NOMO-1 treated with DMSO at 0.1 percent for 48 hours (cell line): Measurements from ENCODE around the gene MMGT1.
A peak's percentile ranks its signal among the peaks of the same experiment; 100 is the strongest.

Experiments
- DNase-seq: peaks from one replicate; lab custom pipeline; 2025; ENCODE audit not compliant: unreplicated experiment; lab: John Stamatoyannopoulos, UW

MMGT1 gene

DNA sequence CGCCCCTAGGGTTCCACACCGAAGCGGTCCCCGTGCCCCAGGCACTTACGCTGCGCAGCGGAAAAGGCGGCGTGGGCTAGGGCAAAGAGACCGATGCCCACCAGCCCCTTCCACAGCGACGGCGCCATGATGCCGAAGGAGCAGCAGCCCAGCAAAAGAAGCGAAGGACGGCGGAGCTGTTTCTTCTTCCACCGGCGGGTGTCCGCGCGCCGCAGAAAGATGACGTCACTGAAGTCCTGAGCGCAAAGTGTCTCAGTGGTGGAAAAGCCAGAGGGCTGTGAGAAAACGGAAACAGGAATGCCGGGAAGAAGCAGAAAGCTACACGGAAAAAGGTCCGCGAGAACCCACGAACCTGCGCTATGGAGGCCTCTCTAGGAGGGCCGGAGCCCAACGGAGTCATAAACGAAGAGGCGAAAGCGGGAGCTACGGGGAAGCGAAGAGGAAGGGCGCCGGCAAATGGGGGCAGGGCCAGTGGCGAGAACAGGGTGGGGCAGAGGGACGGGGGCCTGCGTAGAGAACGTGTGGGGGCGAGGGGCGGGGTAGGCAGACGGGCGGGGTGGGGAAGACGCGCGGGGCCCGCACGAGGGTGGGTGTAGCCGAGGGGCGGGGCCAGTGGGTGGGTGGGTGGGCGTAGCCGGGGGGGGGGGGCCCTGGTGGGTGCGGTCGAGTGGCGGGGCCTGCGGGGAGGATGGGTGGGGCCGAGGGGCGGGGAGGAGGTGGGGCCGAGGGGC lies at the start of gene MMGT1:
MMGT1 (minus strand) TSS at position 441 of the 731 bp plus-strand sequence; CDS start at position 128, 313 bp downstream.
- DNase-seq: peak; percentile 71

- no peak for DNase-seq
Observed at GRCh38 chrX:136021903-136022302, 48.1 kb upstream of the MMGT1 start.

- DNase-seq: no peak
Observed at GRCh38 chrX:136021160-136021559, 47.4 kb upstream of the MMGT1 start.

DNA sequence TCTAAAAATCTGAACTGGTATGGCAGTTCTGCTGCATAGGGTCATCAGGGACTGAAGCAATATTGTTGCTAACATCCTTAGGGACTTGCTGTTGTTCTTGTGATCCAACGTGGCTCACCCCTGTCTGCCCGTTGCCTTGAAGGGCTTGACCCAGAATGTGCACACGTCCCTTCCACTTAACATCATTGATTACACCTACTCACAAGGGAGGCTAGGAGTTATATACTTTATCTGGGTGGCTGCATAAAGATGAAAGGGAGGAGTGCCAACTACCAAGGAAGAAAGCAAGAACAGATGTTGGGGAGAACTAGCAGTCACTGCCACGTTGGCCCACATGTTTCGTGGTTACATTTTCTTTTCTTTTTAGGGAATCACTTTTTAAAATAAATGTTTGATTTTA lies 45.4 kb upstream of the MMGT1 start:
- DNase-seq: no peak

DNA sequence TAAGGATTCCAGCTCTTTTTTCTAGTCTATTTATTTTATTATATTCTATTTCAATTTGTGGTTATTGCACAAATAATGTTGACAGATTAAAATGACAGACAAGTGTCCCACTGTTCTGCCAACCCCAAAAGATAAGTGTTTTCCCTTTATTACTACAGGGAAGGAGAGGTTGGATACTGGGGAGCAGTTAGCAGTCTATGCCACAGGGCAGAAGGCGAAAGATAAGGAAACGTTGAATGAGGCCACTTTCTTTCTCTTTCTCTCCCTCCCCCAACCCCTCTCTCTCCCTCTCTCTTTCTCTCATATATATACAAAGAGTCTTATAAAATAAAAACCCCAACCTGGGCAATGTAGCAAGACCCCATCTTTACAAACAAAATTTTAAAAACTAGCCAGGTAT lies 43.1 kb upstream of the MMGT1 start:
- DNase-seq: no peak

DNA sequence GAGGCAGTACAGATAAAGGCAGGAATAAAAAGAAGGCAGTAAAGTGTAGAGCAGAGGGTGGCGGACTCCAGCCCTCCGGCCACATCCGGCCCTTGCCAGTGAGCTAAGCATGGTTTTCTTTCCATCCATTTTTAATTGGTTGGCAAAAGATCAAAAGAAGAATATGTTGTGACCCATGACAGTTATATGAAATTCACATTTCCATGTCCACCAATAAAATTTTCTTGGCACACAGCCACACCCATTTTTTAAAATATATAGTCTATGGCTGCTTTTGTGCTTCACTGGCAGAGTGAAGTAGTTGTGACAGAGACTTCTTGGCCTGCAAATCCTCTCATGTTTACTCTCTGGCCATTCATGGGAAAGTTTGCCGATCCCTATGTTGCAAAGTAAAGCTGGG lies 41.2 kb upstream of the MMGT1 start:
- DNase-seq: no peak

- DNase-seq: no peak
Observed at GRCh38 chrX:135988245-135988644, 14.5 kb upstream of the MMGT1 start.

DNA sequence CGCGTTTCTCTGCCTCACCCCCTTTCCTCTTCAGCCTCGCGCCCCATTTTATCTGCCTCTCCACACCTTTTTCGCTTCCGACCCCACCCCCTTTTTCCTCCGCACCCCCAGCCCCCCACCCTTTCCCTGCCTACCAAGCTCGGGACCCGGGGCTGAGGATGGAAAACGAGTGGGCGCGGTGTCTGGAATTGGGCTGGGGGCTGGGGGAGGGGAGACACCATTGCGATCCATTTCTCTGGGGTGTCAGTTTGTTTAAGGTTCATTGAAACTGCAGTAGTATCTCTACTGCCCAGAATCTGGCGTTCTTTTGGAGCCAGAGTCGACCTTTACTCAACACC lies 12.2 kb upstream of the MMGT1 start:
- DNase-seq: no peak

GRCh38 chrX:135985157-135985972 lies 11.6 kb upstream of the MMGT1 start, which contains the start of gene SLC9A6:
TSS of gene SLC9A6 (plus strand) at chrX:135985435. CDS start at chrX:135985659, 224 bp downstream.
- peak; percentile 42 for DNase-seq

DNA sequence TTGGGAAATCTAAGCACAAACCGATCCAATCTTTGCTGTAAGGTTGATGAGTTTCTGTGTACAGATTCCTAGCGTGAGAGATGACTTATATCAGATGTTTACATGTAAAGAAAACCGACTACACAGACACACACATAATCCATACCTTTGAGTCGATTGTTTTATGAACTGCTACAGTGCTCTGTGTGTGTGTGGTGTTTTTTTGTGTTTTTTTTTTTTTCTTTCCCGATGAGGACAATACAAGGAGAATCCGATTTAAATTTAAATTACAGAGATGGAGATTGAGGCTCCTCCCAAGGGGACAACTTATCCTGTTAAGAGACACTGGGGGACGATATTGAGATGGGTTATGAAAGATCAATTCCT lies 11.0 kb upstream of the MMGT1 start:
- DNase-seq: no peak

DNA sequence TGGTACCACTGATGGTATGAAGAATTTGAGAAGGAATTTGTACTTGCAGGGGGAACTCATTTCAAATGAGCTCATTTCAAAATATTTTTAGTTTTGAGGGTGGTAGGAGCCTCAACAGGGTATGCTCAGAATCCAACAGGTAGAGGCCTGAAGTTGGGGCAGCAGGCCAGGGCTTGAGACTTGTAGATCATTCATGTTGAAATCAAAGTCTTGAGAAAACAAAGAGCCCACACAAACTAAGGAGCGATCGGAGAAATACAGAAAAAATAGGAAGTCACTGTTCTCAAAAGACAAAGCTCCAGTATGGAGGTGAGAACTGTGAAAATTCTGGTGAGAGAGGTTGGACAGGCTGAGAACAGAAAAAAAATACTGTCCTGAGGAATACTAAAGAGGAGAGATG lies 10.5 kb upstream of the MMGT1 start:
- no peak for DNase-seq

- DNase-seq: no peak
Observed at GRCh38 chrX:135982860-135983259, 9.1 kb upstream of the MMGT1 start.

DNA sequence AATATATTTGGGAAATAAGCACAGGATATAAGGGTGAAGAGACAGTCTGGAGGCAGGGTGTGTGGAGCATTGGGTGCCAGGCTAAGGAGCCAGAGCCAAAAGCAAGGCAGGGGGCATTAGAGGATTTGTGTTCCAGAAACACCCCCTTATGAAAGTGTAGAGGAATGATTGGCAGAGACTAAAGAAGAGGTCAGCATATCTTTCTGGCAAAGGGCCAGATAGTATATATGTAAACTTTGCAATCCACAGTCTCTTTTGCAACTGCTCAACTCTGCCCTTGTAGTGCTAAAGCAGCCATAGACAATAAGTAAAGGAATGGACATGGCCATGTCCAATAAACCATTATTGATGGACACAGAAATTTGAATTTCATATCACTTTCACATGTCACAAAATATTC lies 7.9 kb upstream of the MMGT1 start:
- no peak for DNase-seq

GRCh38 chrX:135981010-135981409 lies 7.2 kb upstream of the MMGT1 start:
- no peak for DNase-seq

DNA sequence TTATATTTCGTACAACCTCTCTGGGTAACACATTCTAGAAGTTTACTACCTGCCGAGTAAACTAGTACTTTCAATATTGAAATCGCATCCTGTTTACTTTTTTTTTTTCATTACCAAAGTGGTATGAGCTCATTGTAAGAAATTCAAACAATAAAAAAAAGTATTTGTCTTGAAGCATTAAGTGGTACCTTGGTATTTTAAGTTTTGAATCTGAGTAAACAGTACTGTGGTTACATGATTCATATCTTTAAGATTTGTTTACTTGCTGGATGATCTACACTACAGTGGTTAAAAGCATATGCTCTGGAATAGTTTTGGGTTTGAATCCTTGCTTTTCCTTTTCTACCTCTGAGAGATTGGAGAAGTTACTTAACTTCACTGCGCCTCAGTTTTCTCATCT lies 3.8 kb upstream of the MMGT1 start:
- DNase-seq: no peak

- no peak for DNase-seq
Observed at GRCh38 chrX:135975421-135975820, 1.6 kb upstream of the MMGT1 start.

DNA sequence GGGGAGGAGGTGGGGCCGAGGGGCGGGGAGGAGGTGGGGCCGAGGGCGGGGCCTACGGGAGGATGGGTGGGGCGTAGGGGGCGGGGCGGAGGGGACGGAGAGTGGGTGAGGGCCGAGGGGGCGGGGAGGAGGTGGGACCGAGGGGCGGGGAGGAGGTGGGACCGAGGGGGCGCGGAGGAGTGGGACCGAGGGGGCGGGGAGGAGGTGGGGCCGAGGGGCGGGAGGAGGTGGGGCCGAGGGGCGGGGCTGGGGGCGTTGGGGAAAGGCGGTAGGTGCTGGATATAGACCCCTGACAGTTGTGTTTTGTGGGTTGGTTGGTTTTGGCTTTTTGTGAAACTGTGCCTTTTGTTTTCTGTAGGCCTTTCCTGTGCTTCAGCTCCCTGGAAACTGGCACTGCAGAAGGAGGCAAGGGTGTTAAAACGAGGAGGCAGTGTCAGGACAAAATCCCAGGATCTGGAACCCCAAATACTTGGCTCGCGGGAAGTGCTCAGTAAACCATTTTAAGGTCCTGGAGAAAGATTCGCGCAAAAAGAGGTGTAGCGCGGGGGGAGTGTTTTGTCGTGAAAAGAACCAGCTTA lies 580 bp upstream of the MMGT1 start:
- DNase-seq: no peak

- DNase-seq: no peak
Observed at GRCh38 chrX:135973025-135973547, 702 bp downstream of the MMGT1 start.

DNA sequence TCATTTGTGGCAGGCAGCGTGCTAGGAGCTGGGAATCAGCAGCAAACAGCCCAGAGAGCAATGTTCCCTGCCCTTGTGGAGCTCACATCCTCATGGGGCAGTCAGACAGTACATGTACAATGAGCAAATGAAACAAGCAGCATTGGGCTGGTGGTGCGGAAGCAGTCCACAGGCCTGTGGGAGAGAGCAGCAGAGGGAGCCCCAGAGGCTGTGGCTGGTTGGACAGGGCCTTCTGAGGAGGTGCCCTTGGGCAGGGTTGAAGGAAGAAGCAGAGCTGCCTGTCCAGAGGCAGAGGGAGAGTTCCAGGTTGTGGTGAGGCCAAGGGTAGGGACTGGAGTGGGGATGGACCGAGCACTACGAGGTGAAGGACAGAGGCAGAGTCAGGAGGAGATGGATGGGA lies 22.5 kb downstream of the MMGT1 start:
- no peak for DNase-seq

GRCh38 chrX:135944486-135944885 lies 29.3 kb downstream of the MMGT1 start:
- DNase-seq: peak; percentile 68

DNA sequence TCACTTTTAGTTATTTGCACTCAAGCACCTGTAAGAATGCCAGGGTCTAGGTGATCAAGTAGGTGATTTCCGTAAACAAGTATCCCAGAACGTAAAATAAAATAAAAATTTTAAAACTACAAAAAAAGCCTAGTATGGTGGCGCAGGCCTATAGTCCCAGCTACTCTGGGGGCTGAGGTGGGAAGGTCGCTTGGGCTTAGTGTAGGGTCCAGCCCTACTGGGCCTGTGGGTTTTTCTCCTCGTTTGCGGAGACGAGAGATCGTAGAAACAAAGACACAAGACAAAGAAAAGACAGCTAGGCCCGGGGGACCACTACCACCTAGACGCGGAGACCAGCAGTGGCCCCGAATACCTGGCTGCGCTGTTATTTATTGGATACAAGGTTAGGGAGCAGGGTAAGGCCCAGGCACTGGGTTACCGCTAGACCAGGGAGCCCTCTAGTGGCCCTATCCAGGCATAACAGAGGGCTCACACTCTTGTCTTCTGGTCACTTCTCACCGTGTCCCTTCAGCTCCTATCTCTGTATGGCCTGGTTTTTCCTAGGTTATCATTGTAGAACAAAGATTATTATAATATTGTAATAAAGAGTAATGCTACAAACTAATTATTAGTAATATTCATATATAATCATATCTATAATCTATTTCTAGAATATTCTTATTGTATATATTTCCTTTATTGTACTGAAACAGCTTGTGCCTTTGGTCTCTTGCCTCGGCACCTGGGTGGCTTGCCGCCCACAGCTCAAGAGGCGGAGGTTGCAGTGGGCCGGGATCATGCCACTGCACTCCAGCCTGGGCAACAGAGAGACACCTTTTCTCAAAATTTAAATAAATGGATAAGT lies 41.9 kb downstream of the MMGT1 start:
- DNase-seq: peak; percentile 20
